ENCODE results near the gene OPRD1.

DNA sequence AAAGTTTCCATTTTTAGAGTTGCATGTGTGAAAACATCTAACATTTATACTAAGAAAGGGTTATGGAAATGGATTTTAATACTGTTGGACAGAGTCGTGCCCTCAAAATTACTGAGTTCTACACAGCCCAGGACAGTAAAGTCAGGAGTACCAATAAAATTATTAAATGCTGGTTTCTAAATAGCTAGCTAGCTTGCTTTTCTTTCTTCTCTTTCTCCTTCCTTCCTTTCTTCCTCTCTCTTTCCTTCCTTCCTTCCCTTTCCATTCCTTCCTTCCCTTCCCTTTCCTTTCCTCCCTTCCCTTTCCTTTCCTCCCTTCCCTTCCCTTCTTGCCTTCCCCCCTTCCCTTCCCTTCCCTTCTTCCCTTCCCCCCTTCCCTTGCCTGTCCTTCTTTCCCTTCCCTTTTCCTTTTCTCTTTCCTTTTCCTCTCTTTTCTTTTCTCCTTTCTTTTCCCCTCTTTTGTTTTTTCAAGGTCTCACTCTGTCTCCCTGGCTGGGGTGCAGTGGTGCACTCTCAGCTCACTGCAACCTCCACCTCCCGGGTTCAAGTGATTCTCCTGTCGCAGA, 41.3 kb upstream of the OPRD1 start:
- no peak for TF ChIP-seq CTCF (IDR thresholded peaks at IDR 0.05)
- no peak for TF ChIP-seq EZH2 (IDR thresholded peaks at IDR 0.05; ENCODE audit: borderline replicate concordance, insufficient read depth, low read depth, low read length, poor library complexity, severe bottlenecking)

Data from B cell (primary cell).